Measurements from ENCODE around the gene MUC5AC.
"Not testable (repeated sequence)": the region's sequence is repeated elsewhere in the genome, so short reads cannot be mapped to it uniquely, and the experiment has no call there.

Gene MUC5AC

GRCh38 chr11:1157645-1158591 lies at the start of gene MUC5AC:
Gene MUC5AC, plus strand, starts transcription at chr11:1157953. Its CDS starts 47 bp downstream, at chr11:1158000.
- DNase-seq (ENCODE audit: low read depth) = no peak

- no peak for DNase-seq (ENCODE audit: low read depth)
Observed at GRCh38 chr11:1108246-1108900, 49.4 kb upstream of the MUC5AC start.

GRCh38 chr11:1109101-1109917 lies 48.4 kb upstream of the MUC5AC start:
- DNase-seq (ENCODE audit: low read depth) = no peak

GRCh38 chr11:1109918-1110705 lies 47.6 kb upstream of the MUC5AC start:
- DNase-seq (ENCODE audit: low read depth) = no peak

- DNase-seq (ENCODE audit: low read depth) = no peak
Observed at GRCh38 chr11:1111545-1112212, 46.1 kb upstream of the MUC5AC start.

- no peak for DNase-seq (ENCODE audit: low read depth)
Observed at GRCh38 chr11:1112351-1113191, 45.2 kb upstream of the MUC5AC start.

- no peak for DNase-seq (ENCODE audit: low read depth)
Observed at GRCh38 chr11:1113405-1114201, 44.1 kb upstream of the MUC5AC start.

- DNase-seq (ENCODE audit: low read depth) = not testable (repeated sequence)
Observed at GRCh38 chr11:1115292-1115691, 42.5 kb upstream of the MUC5AC start.

- DNase-seq (ENCODE audit: low read depth) = no peak
Observed at GRCh38 chr11:1116104-1116503, 41.6 kb upstream of the MUC5AC start.

GRCh38 chr11:1116666-1117390 lies 40.9 kb upstream of the MUC5AC start:
- no peak for DNase-seq (ENCODE audit: low read depth)

- no peak for DNase-seq (ENCODE audit: low read depth)
Observed at GRCh38 chr11:1117992-1118391, 39.8 kb upstream of the MUC5AC start.

- no peak for DNase-seq (ENCODE audit: low read depth)
Observed at GRCh38 chr11:1118755-1119603, 38.8 kb upstream of the MUC5AC start.

- no peak for DNase-seq (ENCODE audit: low read depth)
Observed at GRCh38 chr11:1119604-1120146, 38.1 kb upstream of the MUC5AC start.

GRCh38 chr11:1120532-1121330 lies 37.0 kb upstream of the MUC5AC start:
- DNase-seq (ENCODE audit: low read depth) = no peak

GRCh38 chr11:1121331-1121812 lies 36.4 kb upstream of the MUC5AC start:
- DNase-seq (ENCODE audit: low read depth) = no peak
